Neutrophil (primary cell): ENCODE data around the gene PLEKHG4.

Experiments used
- H3K27ac ChIP-seq: fragments of 200-600 bp; sonication (generic); 2 replicates; pipeline ENCODE4 v1.5.1; 2016; ENCODE audit warnings: mild to moderate bottlenecking, moderate library complexity
- H3K27me3 ChIP-seq: fragments of 200-600 bp; sonication (generic); 2 replicates; pipeline ENCODE4 v1.6.0; 2016; ENCODE audit warnings: mild to moderate bottlenecking
- H3K36me3 ChIP-seq: fragments of 200-600 bp; sonication (generic); 2 replicates; pipeline ENCODE4 v1.5.1; 2017
- H3K4me1 ChIP-seq, 2 experiments: fragments of 200-600 bp in 1 of 2; sonication (generic) in 1 of 2; 1 replicate in 1 of 2; 2 replicates in 1 of 2; pipeline versions ENCODE4 v1.5.1 to v1.6.1; 2013 to 2016; ENCODE audit warnings: low read depth in 1 of 2, low read length in 1 of 2, mild to moderate bottlenecking in 1 of 2, moderate library complexity in 1 of 2; ENCODE audit not compliant: control insufficient read depth in 1 of 2, insufficient read depth in 1 of 2
- H3K4me3 ChIP-seq, 2 experiments: fragments of 200-600 bp in 1 of 2; sonication (generic) in 1 of 2; 1 replicate in 1 of 2; 2 replicates in 1 of 2; pipeline ENCODE4 v1.5.1; 2013 to 2016; ENCODE audit warnings: low read depth in 1 of 2, low read length in 1 of 2, mild to moderate bottlenecking in 1 of 2, moderate library complexity in 1 of 2
- H3K9me3 ChIP-seq: fragments of 200-600 bp; sonication (generic); 2 replicates; pipeline ENCODE4 v1.5.1; 2016
- CTCF ChIP-seq: fragments of 200-600 bp; sonication (generic); IDR thresholded peaks from 2 replicates; pipeline ENCODE4 v1.5.1; 2016; ENCODE audit warnings: antibody characterized with exemption

Gene PLEKHG4

DNA sequence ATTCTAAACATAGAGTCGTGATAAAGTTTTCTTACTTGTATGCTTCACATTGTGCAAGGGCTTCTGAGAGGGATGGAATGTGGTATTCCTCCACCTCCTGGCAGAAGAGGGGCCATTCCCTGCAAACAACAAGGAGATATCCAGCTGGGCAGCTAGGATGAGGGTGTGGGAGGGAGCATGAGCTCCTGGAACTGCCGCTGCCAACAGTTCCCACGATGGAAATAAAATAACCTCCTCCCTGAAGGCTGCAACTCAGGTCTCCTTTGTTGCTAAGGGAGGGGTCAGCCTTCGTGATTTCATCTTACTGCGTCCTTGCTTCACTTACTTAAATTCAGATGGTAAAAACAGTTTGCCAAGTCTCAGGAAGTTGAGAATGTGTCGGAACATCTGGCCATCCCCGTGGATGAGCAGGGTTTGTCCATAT, 15.6 kb downstream of the PLEKHG4 start:
- no peak for TF ChIP-seq CTCF
- Histone ChIP-seq H3K4me3 (no peak overlapping the region), H3K9me3 (no peaks in the 10 kb centered on the region), H3K4me1 (no peaks in the 10 kb centered on the region), H3K36me3 (no peaks in the 10 kb centered on the region), H3K27me3 (no peaks in the 10 kb centered on the region), H3K27ac (no peak overlapping the region)

DNA sequence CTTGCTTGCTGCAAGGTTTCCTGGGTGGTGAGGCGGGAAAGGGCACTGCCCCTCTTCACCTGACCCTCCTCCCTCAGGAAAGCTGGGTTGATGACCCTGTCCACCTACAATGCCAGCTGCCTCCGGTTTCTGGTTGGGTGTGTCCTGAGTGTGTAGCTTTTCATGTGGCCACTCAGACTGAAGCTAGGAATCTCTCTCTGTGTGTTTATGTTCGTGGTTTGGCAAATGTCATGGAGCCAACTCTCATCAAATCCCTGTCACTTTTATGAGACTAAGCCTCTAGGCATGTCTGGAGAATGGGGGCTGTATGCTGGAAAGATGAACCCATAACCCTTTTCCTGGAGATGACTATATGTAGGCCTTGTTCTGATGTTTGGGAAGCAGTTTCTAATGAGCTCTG, 17.1 kb downstream of the PLEKHG4 start:
- no peaks in the 10 kb centered on the region for H3K27me3 ChIP-seq
- no peaks in the 10 kb centered on the region for H3K4me1 ChIP-seq
- no peaks in the 10 kb centered on the region for H3K36me3 ChIP-seq
- no peaks in the 10 kb centered on the region for H3K9me3 ChIP-seq
- H3K4me3 ChIP-seq: no peak overlapping the region
- TF ChIP-seq CTCF: no peak
- H3K27ac ChIP-seq: no peak overlapping the region

- no peaks in the 10 kb centered on the region for H3K27me3 ChIP-seq
- no peaks in the 10 kb centered on the region for H3K9me3 ChIP-seq
- H3K36me3 ChIP-seq: no peaks in the 10 kb centered on the region
- no peaks in the 10 kb centered on the region for H3K4me1 ChIP-seq
- H3K27ac ChIP-seq: no peak overlapping the region
- no peak overlapping the region for H3K4me3 ChIP-seq
- TF ChIP-seq CTCF: no peak
Observed at GRCh38 chr16:67298277-67298676, 18.9 kb downstream of the PLEKHG4 start.

- TF ChIP-seq CTCF: no peak
- no peaks in the 10 kb centered on the region for H3K27me3 ChIP-seq
- no peaks in the 10 kb centered on the region for H3K9me3 ChIP-seq
- H3K4me1 ChIP-seq: no peaks in the 10 kb centered on the region
- H3K36me3 ChIP-seq: no peaks in the 10 kb centered on the region
- H3K4me3 ChIP-seq: no peak overlapping the region
- no peak overlapping the region for H3K27ac ChIP-seq
Observed at GRCh38 chr16:67299269-67299668, 19.9 kb downstream of the PLEKHG4 start.

GRCh38 chr16:67301080-67301782, 21.9 kb downstream of the PLEKHG4 start:
- TF ChIP-seq CTCF: no peak
- H3K27me3 ChIP-seq: no peaks in the 10 kb centered on the region
- no peaks in the 10 kb centered on the region for H3K9me3 ChIP-seq
- H3K36me3 ChIP-seq: no peaks in the 10 kb centered on the region
- no peak overlapping the region for H3K4me3 ChIP-seq
- H3K27ac ChIP-seq: no peak overlapping the region
- no peaks in the 10 kb centered on the region for H3K4me1 ChIP-seq
